Fibroblast of the aortic adventitia (primary cell): ENCODE measurements around the gene ST7L. TPM values are rescaled to one million over a fixed set of nuclear protein-coding genes. Genes with fewer than 3 reads are reported as not detected.
A peak's percentile ranks its signal among the peaks of the same experiment; 100 is the strongest.

Source experiments
- DNase-seq: peaks from one replicate; pipeline ENCODE4 v3.0.0-alpha.2; 2010; ENCODE audit warnings: low read depth
- H3K4me3 ChIP-seq: 2 replicates; pipeline ENCODE4 v1.5.1; 2011; ENCODE audit warnings: low read depth, mild to moderate bottlenecking, control low read depth, low read length, moderate library complexity
- CTCF ChIP-seq: IDR thresholded peaks from 2 replicates; pipeline ENCODE4 v1.5.1; 2011; ENCODE audit warnings: mild to moderate bottlenecking, low read length, control low read depth, inconsistent platforms; ENCODE audit not compliant: insufficient read depth
- total RNA-seq: library from RNA; depleted of rRNA; stranded (reverse); fragments of >200 nt; gene quantifications from 2 replicates; pipeline ENCODE4 v1.2.3, GENCODE V29; 2012; ENCODE audit warnings: low replicate concordance

ST7L gene
- total RNA-seq, 1 donor = 22.1 TPM

GRCh38 chr1:112549590-112549989, 69.4 kb downstream of the ST7L start:
- no peak overlapping the region for H3K4me3 ChIP-seq
- DNase-seq = no peak
- TF ChIP-seq CTCF = no peak

- no peak overlapping the region for H3K4me3 ChIP-seq
- DNase-seq = no peak
- no peak for TF ChIP-seq CTCF
These were observed 70.4 kb downstream of the ST7L start for GRCh38 chr1:112548547-112548946.

GRCh38 chr1:112546076-112546475, 72.9 kb downstream of the ST7L start:
- DNase-seq = no peak
- no peak for TF ChIP-seq CTCF
- no peak overlapping the region for H3K4me3 ChIP-seq

- peak; percentile 75 for DNase-seq
- no peak for TF ChIP-seq CTCF
- H3K4me3 ChIP-seq = no peak overlapping the region
These were observed 74.2 kb downstream of the ST7L start for GRCh38 chr1:112544751-112545150.

GRCh38 chr1:112544011-112544688, 74.8 kb downstream of the ST7L start:
- peak; percentile 95 for DNase-seq
- no peak overlapping the region for H3K4me3 ChIP-seq
- TF ChIP-seq CTCF = no peak

- no peak overlapping the region for H3K4me3 ChIP-seq
- no peak for TF ChIP-seq CTCF
- DNase-seq = no peak
These were observed 76.6 kb downstream of the ST7L start for GRCh38 chr1:112542206-112542973.

GRCh38 chr1:112541299-112541698, 77.6 kb downstream of the ST7L start:
- TF ChIP-seq CTCF = no peak
- H3K4me3 ChIP-seq = no peak overlapping the region
- no peak for DNase-seq
